DND-41 (cell line): ENCODE data around the gene SERTAD2.
A peak's percentile ranks its signal among the peaks of the same experiment; 100 is the strongest.

ENCODE experiments used
- ATAC-seq: fragments of 200-7000 bp; cut with Tn5 transposase; 3 replicates; pipeline ENCODE4 v1.9.1; 2021; ENCODE audit warnings: low read depth; ENCODE audit not compliant: insufficient read depth
- DNase-seq: peaks from one replicate; pipeline ENCODE4 v3.0.0-alpha.2; 2020
- H2AFZ ChIP-seq: 2 replicates; pipeline ENCODE4 v1.6.0; 2012; ENCODE audit warnings: low read depth, low read length
- H3K27ac ChIP-seq: 2 replicates; pipeline ENCODE4 v1.5.1; 2012; ENCODE audit warnings: low read length, inconsistent platforms
- H3K27me3 ChIP-seq: fragments of 200-600 bp; sonication (generic); 2 replicates; pipeline ENCODE4 v1.6.0; 2012; ENCODE audit warnings: low read length, mild to moderate bottlenecking, inconsistent platforms; ENCODE audit not compliant: insufficient read depth, poor library complexity
- H3K36me3 ChIP-seq: 2 replicates; pipeline ENCODE4 v1.5.1; 2012; ENCODE audit warnings: low read length, inconsistent platforms; ENCODE audit not compliant: insufficient read depth
- H3K4me1 ChIP-seq: 2 replicates; pipeline ENCODE4 v1.5.1; 2012; ENCODE audit warnings: mild to moderate bottlenecking, low read length; ENCODE audit not compliant: insufficient read depth
- H3K4me2 ChIP-seq: 2 replicates; pipeline ENCODE4 v1.6.0; 2012; ENCODE audit warnings: mild to moderate bottlenecking, moderate library complexity, low read length, inconsistent platforms; ENCODE audit not compliant: insufficient read depth
- H3K4me3 ChIP-seq, 2 experiments: fragments of 200-600 bp in 1 of 2; shearing (Covaris generic) in 1 of 2; 2 replicates each; pipeline ENCODE4 v1.5.1; 2012 to 2016; ENCODE audit warnings: inconsistent platforms in 2 of 2, low read length in 2 of 2, mild to moderate bottlenecking in 2 of 2, low read depth in 1 of 2, moderate library complexity in 1 of 2
- H3K79me2 ChIP-seq: 2 replicates; pipeline ENCODE4 v1.6.0; 2012; ENCODE audit warnings: low read length, inconsistent platforms; ENCODE audit not compliant: insufficient read depth
- H3K9ac ChIP-seq: 2 replicates; pipeline ENCODE4 v1.6.0; 2012; ENCODE audit warnings: low read depth, mild to moderate bottlenecking, inconsistent platforms, low read length, moderate library complexity
- H3K9me3 ChIP-seq: 2 replicates; pipeline ENCODE4 v1.5.1; 2012; ENCODE audit warnings: low read length, moderate library complexity, mild to moderate bottlenecking, inconsistent platforms; ENCODE audit not compliant: insufficient read depth, severe bottlenecking
- H4K20me1 ChIP-seq: 2 replicates; pipeline ENCODE4 v1.6.0; 2012; ENCODE audit warnings: low read length; ENCODE audit not compliant: insufficient read depth
- CTCF ChIP-seq: IDR thresholded peaks from 2 replicates; pipeline ENCODE4 v1.5.1; 2012; ENCODE audit warnings: borderline replicate concordance, low read length, moderate library complexity, mild to moderate bottlenecking; ENCODE audit not compliant: poor library complexity, severe bottlenecking; ENCODE audit errors: extremely low read depth
- EZH2 ChIP-seq: IDR thresholded peaks from 3 replicates; pipeline ENCODE4 v1.6.1; 2012; ENCODE audit warnings: borderline replicate concordance, low read depth, mild to moderate bottlenecking, moderate library complexity, low read length, inconsistent platforms; ENCODE audit not compliant: severe bottlenecking

Gene SERTAD2

GRCh38 chr2:64677530-64677929 is 23.8 kb upstream of the SERTAD2 start:
- TF ChIP-seq CTCF = no peak
- no peaks in the 10 kb centered on the region for H3K9me3 ChIP-seq
- H4K20me1 ChIP-seq = no peaks in the 10 kb centered on the region
- no peak overlapping the region for H3K27ac ChIP-seq
- no peaks in the 10 kb centered on the region for H3K36me3 ChIP-seq
- H3K4me1 ChIP-seq = no peaks in the 10 kb centered on the region
- DNase-seq = no peak
- H3K4me2 ChIP-seq = no peak overlapping the region
- ATAC-seq = no peak
- H3K4me3 ChIP-seq = no peak overlapping the region
- no peaks in the 10 kb centered on the region for H3K79me2 ChIP-seq
- H2AFZ ChIP-seq = no peak overlapping the region
- no peaks in the 10 kb centered on the region for H3K27me3 ChIP-seq
- H3K9ac ChIP-seq = no peak overlapping the region

GRCh38 chr2:64675860-64676259 is 22.1 kb upstream of the SERTAD2 start:
- Histone ChIP-seq H3K36me3 (no peaks in the 10 kb centered on the region), H3K4me3 (no peak overlapping the region), H3K9me3 (no peaks in the 10 kb centered on the region), H3K4me2 (no peak overlapping the region), H3K9ac (no peak overlapping the region), H4K20me1 (no peaks in the 10 kb centered on the region), H3K4me1 (no peaks in the 10 kb centered on the region), H2AFZ (no peak overlapping the region), H3K79me2 (no peaks in the 10 kb centered on the region), H3K27me3 (no peaks in the 10 kb centered on the region), H3K27ac (no peak overlapping the region)
- TF ChIP-seq EZH2 (no peak), CTCF (no peak)
- no peak for DNase-seq
- no peak for ATAC-seq

GRCh38 chr2:64672708-64673107 is 19.0 kb upstream of the SERTAD2 start:
- TF ChIP-seq EZH2 = no peak
- TF ChIP-seq CTCF = no peak
- no peak overlapping the region for H3K4me2 ChIP-seq
- no peak overlapping the region for H3K27ac ChIP-seq
- no peaks in the 10 kb centered on the region for H3K9me3 ChIP-seq
- H4K20me1 ChIP-seq = no peaks in the 10 kb centered on the region
- no peaks in the 10 kb centered on the region for H3K27me3 ChIP-seq
- ATAC-seq (peak; percentile 56), DNase-seq (no peak)
- no peaks in the 10 kb centered on the region for H3K36me3 ChIP-seq
- no peaks in the 10 kb centered on the region for H3K79me2 ChIP-seq
- H2AFZ ChIP-seq = no peak overlapping the region
- peaks cover 9% of the 10 kb centered on the region for H3K4me1 ChIP-seq
- H3K9ac ChIP-seq = no peak overlapping the region
- no peak overlapping the region for H3K4me3 ChIP-seq

GRCh38 chr2:64670047-64670446 is 16.3 kb upstream of the SERTAD2 start:
- Histone ChIP-seq H3K4me1 (peaks cover 22% of the 10 kb centered on the region), H4K20me1 (no peaks in the 10 kb centered on the region), H3K27me3 (no peaks in the 10 kb centered on the region), H3K36me3 (no peaks in the 10 kb centered on the region), H3K4me2 (no peak overlapping the region), H3K9me3 (no peaks in the 10 kb centered on the region), H2AFZ (no peak overlapping the region), H3K9ac (no peak overlapping the region), H3K4me3 (no peak overlapping the region), H3K27ac (no peak overlapping the region), H3K79me2 (no peaks in the 10 kb centered on the region)
- ATAC-seq (no peak), DNase-seq (no peak)
- TF ChIP-seq CTCF = no peak
